OCI-LY3 (cell line): ENCODE results near the gene DYNLRB1.
"Not testable (repeated sequence)": the region's sequence is repeated elsewhere in the genome, so short reads cannot be mapped to it uniquely, and the experiment has no call there.

ENCODE experiments used
- H2AFZ ChIP-seq: fragments of 200-600, 300-600 bp; shearing (Covaris generic); 2 replicates; pipeline ENCODE4 v1.6.0; 2014; ENCODE audit warnings: antibody characterized with exemption, low read depth, low read length
- H3K27ac ChIP-seq: fragments of 200-600, 300-600 bp; sonication (generic); 2 replicates; pipeline ENCODE4 v1.5.1; 2014; ENCODE audit warnings: mild to moderate bottlenecking, low read length, moderate library complexity, mixed read lengths
- H3K27me3 ChIP-seq: fragments of 200-600, 300-600 bp; sonication (generic); 2 replicates; pipeline ENCODE4 v1.6.1; 2014; ENCODE audit warnings: low read depth, low read length, mixed read lengths
- H3K36me3 ChIP-seq: fragments of 200-600, 300-600 bp; sonication (generic); replicated peaks from 2 replicates; pipeline ENCODE3; 2014; ENCODE audit warnings: low read depth, low read length, mixed read lengths
- H3K4me1 ChIP-seq: fragments of 300-600, 200-600 bp; sonication (generic); 2 replicates; pipeline ENCODE4 v1.6.1; 2014; ENCODE audit warnings: low read length, mixed read lengths
- H3K4me2 ChIP-seq: fragments of 200-600, 300-600 bp; sonication (generic); 2 replicates; pipeline ENCODE4 v1.6.1; 2014; ENCODE audit warnings: low read length, mixed read lengths
- H3K4me3 ChIP-seq: fragments of 300-600, 200-600 bp; sonication (generic); 2 replicates; pipeline ENCODE4 v1.5.1; 2014; ENCODE audit warnings: antibody characterized with exemption, mild to moderate bottlenecking, low read length, moderate library complexity
- H3K79me2 ChIP-seq: fragments of 300-600, 200-600 bp; shearing (Covaris generic); 2 replicates; pipeline ENCODE4 v1.6.1; 2014; ENCODE audit warnings: mild to moderate bottlenecking, low read length, mixed read lengths
- H3K9ac ChIP-seq: fragments of 300-600, 200-600 bp; shearing (Covaris generic); 2 replicates; pipeline ENCODE4 v1.6.0; 2014; ENCODE audit warnings: mild to moderate bottlenecking, low read length, moderate library complexity
- H3K9me3 ChIP-seq: fragments of 200-600, 300-600 bp; shearing (Covaris generic); 2 replicates; pipeline ENCODE4 v1.6.1; 2014; ENCODE audit warnings: low read length, mixed read lengths; ENCODE audit not compliant: insufficient read depth
- H4K20me1 ChIP-seq: fragments of 200-600, 300-600 bp; sonication (generic); 2 replicates; pipeline ENCODE4 v1.6.1; 2016; ENCODE audit warnings: low read length, mixed read lengths; ENCODE audit not compliant: insufficient read depth
- CTCF ChIP-seq: fragments of 200-600, 300-600 bp; sonication (generic); IDR thresholded peaks from 2 replicates; pipeline ENCODE4 v1.5.1; 2014; ENCODE audit warnings: antibody characterized with exemption, low read length, low read depth
- EZH2phosphoT487 ChIP-seq: fragments of 200-600 bp; shearing (Covaris generic); IDR thresholded peaks from 2 replicates; pipeline ENCODE4 v1.6.1; 2018; ENCODE audit warnings: antibody characterized with exemption, mixed run types, low read depth

Gene DYNLRB1

GRCh38 chr20:34495916-34496315 lies 20.3 kb upstream of the DYNLRB1 start:
- no peak overlapping the region for H2AFZ ChIP-seq
- H3K4me2 ChIP-seq, result no peak overlapping the region
- peaks cover 3% of the 10 kb centered on the region; the same call in 1 of the 2 replicates for H3K9me3 ChIP-seq
- H3K79me2 ChIP-seq, result no peaks in the 10 kb centered on the region
- H3K4me1 ChIP-seq, result no peaks in the 10 kb centered on the region
- no peak overlapping the region for H3K4me3 ChIP-seq
- TF ChIP-seq EZH2phosphoT487 (no peak), CTCF (no peak)
- no peaks in the 10 kb centered on the region for H3K27me3 ChIP-seq
- H3K36me3 ChIP-seq, result peaks cover 42% of the 10 kb centered on the region
- H3K9ac ChIP-seq, result no peak overlapping the region
- no peaks in the 10 kb centered on the region for H4K20me1 ChIP-seq
- H3K27ac ChIP-seq, result no peak overlapping the region

- peaks cover 41% of the 10 kb centered on the region for H3K36me3 ChIP-seq
- H3K4me2 ChIP-seq, H3K27ac ChIP-seq, H2AFZ ChIP-seq, H3K9me3 ChIP-seq, H3K4me1 ChIP-seq, H3K4me3 ChIP-seq, H3K79me2 ChIP-seq, H4K20me1 ChIP-seq, H3K9ac ChIP-seq, H3K27me3 ChIP-seq: not testable (repeated sequence)
Measured at GRCh38 chr20:34497596-34497995, 18.6 kb upstream of the DYNLRB1 start.

GRCh38 chr20:34500823-34501222 lies 15.4 kb upstream of the DYNLRB1 start:
- no peak overlapping the region for H3K4me2 ChIP-seq
- no peak overlapping the region for H3K4me3 ChIP-seq
- H3K36me3 ChIP-seq, result peaks cover 27% of the 10 kb centered on the region
- no peak overlapping the region for H2AFZ ChIP-seq
- no peak for TF ChIP-seq EZH2phosphoT487
- no peak for TF ChIP-seq CTCF
- no peaks in the 10 kb centered on the region for H3K79me2 ChIP-seq
- H3K27ac ChIP-seq, result no peak overlapping the region
- no peaks in the 10 kb centered on the region for H4K20me1 ChIP-seq
- peaks cover 4% of the 10 kb centered on the region; the same call in 1 of the 2 replicates for H3K9me3 ChIP-seq
- H3K27me3 ChIP-seq, result no peaks in the 10 kb centered on the region
- H3K4me1 ChIP-seq, result no peaks in the 10 kb centered on the region
- H3K9ac ChIP-seq, result no peak overlapping the region

GRCh38 chr20:34506480-34506879 lies 9.7 kb upstream of the DYNLRB1 start:
- Histone ChIP-seq H3K27ac (no peak overlapping the region), H3K9me3 (no peaks in the 10 kb centered on the region), H3K36me3 (peaks cover 18% of the 10 kb centered on the region), H3K9ac (no peak overlapping the region), H3K79me2 (no peaks in the 10 kb centered on the region), H3K4me3 (no peak overlapping the region), H2AFZ (no peak overlapping the region), H3K4me1 (no peaks in the 10 kb centered on the region), H3K4me2 (no peak overlapping the region), H3K27me3 (no peaks in the 10 kb centered on the region), H4K20me1 (no peaks in the 10 kb centered on the region)
- no peak for TF ChIP-seq CTCF
- TF ChIP-seq EZH2phosphoT487, result no peak
